GM23338 (cell line): ENCODE data around the gene C14orf132.

ENCODE experiments used
- CREB1 ChIP-seq: fragments of 250-450 bp; sonication (Bioruptor Pico); IDR thresholded peaks from 2 replicates; pipeline ENCODE4 v1.5.0; 2020; ENCODE audit warnings: low read depth, mild to moderate bottlenecking, moderate library complexity
- EZH2 ChIP-seq: fragments of 200-600 bp; sonication (generic); IDR thresholded peaks from one replicate; pipeline ENCODE4 v1.8.0; 2017; ENCODE audit warnings: antibody characterized with exemption, mild to moderate bottlenecking, low read depth; ENCODE audit not compliant: unreplicated experiment
- EZH2phosphoT487 ChIP-seq: fragments of 200-600 bp; sonication (generic); IDR thresholded peaks from one replicate; pipeline ENCODE4 v1.8.1; 2018; ENCODE audit warnings: antibody characterized with exemption; ENCODE audit not compliant: unreplicated experiment
- JUNB ChIP-seq: IDR thresholded peaks from one replicate; pipeline ENCODE4 v1.6.1; 2016; ENCODE audit warnings: antibody characterized with exemption; ENCODE audit not compliant: unreplicated experiment
- NANOG ChIP-seq: IDR thresholded peaks from 2 replicates; pipeline ENCODE4 v1.6.1; 2016; ENCODE audit warnings: antibody characterized with exemption, borderline replicate concordance
- POLR2AphosphoS5 ChIP-seq: IDR thresholded peaks from 2 replicates; pipeline ENCODE4 v1.6.1; 2016; ENCODE audit warnings: antibody characterized with exemption, low read depth
- STAT1 ChIP-seq: IDR thresholded peaks from one replicate; pipeline ENCODE4 v1.6.1; 2016; ENCODE audit warnings: antibody characterized with exemption; ENCODE audit not compliant: unreplicated experiment
- ZNF114 ChIP-seq: fragments of 250-450 bp; sonication (Bioruptor Pico); IDR thresholded peaks from 2 replicates; pipeline ENCODE4 v1.5.0; 2020; ENCODE audit warnings: mild to moderate bottlenecking, moderate library complexity
- TF ChIP-seq, protein P1 (sequence below), 2 experiments: fragments of 200-600 bp in 1 of 2; sonication (generic) in 1 of 2; conservative IDR thresholded peaks; 2 replicates each; pipeline versions ENCODE4 v1.5.1 to v1.6.1; 2016 to 2017; ENCODE audit warnings: antibody characterized with exemption in 2 of 2, low read depth in 2 of 2, mild to moderate bottlenecking in 2 of 2, moderate library complexity in 1 of 2
- TF ChIP-seq, protein P2 (sequence below): IDR thresholded peaks from 2 replicates; pipeline ENCODE4 v1.6.1; 2016; ENCODE audit warnings: antibody characterized with exemption
- TF ChIP-seq, protein P3 (sequence below): IDR thresholded peaks from one replicate; pipeline ENCODE4 v1.6.1; 2018; ENCODE audit warnings: antibody characterized with exemption; ENCODE audit not compliant: unreplicated experiment

DNA sequence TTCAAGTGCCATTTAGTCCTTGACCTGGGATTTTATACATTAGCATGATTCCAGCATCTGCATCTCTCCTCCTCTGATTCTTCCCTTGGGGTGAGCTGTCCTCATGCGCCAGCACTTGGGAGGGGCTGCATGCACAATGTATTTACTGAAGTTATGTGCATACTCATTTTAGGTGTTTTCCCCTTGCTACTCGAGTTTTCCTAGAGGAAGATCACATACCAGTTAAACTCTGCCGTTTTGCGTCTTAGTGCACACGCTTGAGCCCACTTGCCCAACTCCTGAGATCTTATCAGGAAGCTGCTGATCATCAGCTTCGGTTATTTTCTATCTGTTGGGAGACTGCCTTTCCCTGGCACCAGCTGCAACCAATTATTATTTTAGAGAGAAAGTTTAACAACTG, 78.8 kb downstream of the C14orf132 start:
- TF ChIP-seq, protein P1, sequence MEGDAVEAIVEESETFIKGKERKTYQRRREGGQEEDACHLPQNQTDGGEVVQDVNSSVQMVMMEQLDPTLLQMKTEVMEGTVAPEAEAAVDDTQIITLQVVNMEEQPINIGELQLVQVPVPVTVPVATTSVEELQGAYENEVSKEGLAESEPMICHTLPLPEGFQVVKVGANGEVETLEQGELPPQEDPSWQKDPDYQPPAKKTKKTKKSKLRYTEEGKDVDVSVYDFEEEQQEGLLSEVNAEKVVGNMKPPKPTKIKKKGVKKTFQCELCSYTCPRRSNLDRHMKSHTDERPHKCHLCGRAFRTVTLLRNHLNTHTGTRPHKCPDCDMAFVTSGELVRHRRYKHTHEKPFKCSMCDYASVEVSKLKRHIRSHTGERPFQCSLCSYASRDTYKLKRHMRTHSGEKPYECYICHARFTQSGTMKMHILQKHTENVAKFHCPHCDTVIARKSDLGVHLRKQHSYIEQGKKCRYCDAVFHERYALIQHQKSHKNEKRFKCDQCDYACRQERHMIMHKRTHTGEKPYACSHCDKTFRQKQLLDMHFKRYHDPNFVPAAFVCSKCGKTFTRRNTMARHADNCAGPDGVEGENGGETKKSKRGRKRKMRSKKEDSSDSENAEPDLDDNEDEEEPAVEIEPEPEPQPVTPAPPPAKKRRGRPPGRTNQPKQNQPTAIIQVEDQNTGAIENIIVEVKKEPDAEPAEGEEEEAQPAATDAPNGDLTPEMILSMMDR (conservative IDR thresholded peaks at IDR 0.05; ENCODE audit: low read depth in 2 of 2): no peak
- TF ChIP-seq JUNB: no peak
- TF ChIP-seq POLR2AphosphoS5: no peak
- TF ChIP-seq, protein P2, sequence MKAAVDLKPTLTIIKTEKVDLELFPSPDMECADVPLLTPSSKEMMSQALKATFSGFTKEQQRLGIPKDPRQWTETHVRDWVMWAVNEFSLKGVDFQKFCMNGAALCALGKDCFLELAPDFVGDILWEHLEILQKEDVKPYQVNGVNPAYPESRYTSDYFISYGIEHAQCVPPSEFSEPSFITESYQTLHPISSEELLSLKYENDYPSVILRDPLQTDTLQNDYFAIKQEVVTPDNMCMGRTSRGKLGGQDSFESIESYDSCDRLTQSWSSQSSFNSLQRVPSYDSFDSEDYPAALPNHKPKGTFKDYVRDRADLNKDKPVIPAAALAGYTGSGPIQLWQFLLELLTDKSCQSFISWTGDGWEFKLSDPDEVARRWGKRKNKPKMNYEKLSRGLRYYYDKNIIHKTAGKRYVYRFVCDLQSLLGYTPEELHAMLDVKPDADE: no peak
- TF ChIP-seq STAT1: no peak
- TF ChIP-seq EZH2phosphoT487: no peak
- TF ChIP-seq EZH2: no peak
- no peak for TF ChIP-seq CREB1 (CRISPR knock-in tag)
- TF ChIP-seq NANOG: no peak
- TF ChIP-seq, protein P3, sequence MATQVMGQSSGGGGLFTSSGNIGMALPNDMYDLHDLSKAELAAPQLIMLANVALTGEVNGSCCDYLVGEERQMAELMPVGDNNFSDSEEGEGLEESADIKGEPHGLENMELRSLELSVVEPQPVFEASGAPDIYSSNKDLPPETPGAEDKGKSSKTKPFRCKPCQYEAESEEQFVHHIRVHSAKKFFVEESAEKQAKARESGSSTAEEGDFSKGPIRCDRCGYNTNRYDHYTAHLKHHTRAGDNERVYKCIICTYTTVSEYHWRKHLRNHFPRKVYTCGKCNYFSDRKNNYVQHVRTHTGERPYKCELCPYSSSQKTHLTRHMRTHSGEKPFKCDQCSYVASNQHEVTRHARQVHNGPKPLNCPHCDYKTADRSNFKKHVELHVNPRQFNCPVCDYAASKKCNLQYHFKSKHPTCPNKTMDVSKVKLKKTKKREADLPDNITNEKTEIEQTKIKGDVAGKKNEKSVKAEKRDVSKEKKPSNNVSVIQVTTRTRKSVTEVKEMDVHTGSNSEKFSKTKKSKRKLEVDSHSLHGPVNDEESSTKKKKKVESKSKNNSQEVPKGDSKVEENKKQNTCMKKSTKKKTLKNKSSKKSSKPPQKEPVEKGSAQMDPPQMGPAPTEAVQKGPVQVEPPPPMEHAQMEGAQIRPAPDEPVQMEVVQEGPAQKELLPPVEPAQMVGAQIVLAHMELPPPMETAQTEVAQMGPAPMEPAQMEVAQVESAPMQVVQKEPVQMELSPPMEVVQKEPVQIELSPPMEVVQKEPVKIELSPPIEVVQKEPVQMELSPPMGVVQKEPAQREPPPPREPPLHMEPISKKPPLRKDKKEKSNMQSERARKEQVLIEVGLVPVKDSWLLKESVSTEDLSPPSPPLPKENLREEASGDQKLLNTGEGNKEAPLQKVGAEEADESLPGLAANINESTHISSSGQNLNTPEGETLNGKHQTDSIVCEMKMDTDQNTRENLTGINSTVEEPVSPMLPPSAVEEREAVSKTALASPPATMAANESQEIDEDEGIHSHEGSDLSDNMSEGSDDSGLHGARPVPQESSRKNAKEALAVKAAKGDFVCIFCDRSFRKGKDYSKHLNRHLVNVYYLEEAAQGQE: no peak
- no peak for TF ChIP-seq ZNF114 (CRISPR knock-in tag)
